ENCODE results near the gene DNAJB13.

DNAJB13 gene

GRCh38 chr11:73940801-73941570, 9.8 kb upstream of the DNAJB13 start:
- Mint-ChIP-seq H3K4me1 (no peaks in the 10 kb centered on the region), H3K27me3 (no peaks in the 10 kb centered on the region), H3K36me3 (peaks cover 12% of the 10 kb centered on the region), H3K4me3 (no peak overlapping the region), H3K9me3 (peaks cover 9% of the 10 kb centered on the region), H3K27ac (no peak overlapping the region)
- DNase-seq (ENCODE audit: low spot score in 2 of 2) (no peak), ATAC-seq (ENCODE audit: low read depth) (no peak)

- Mint-ChIP-seq H3K4me3 (no peak overlapping the region), H3K27me3 (no peaks in the 10 kb centered on the region), H3K36me3 (peaks cover 12% of the 10 kb centered on the region), H3K9me3 (peaks cover 9% of the 10 kb centered on the region), H3K27ac (no peak overlapping the region), H3K4me1 (no peaks in the 10 kb centered on the region)
- DNase-seq (ENCODE audit: low spot score in 2 of 2) (no peak), ATAC-seq (ENCODE audit: low read depth) (no peak)
These were observed 8.8 kb upstream of the DNAJB13 start for GRCh38 chr11:73942010-73942409.

- H3K4me3 Mint-ChIP-seq, result no peak overlapping the region
- no peaks in the 10 kb centered on the region for H3K27me3 Mint-ChIP-seq
- no peak overlapping the region for H3K27ac Mint-ChIP-seq
- no peaks in the 10 kb centered on the region for H3K4me1 Mint-ChIP-seq
- DNase-seq (ENCODE audit: low spot score in 2 of 2) (no peak), ATAC-seq (ENCODE audit: low read depth) (no peak)
- H3K9me3 Mint-ChIP-seq, result peaks cover 5% of the 10 kb centered on the region
- H3K36me3 Mint-ChIP-seq, result peaks cover 7% of the 10 kb centered on the region
These were observed 6.7 kb upstream of the DNAJB13 start for GRCh38 chr11:73944085-73944484.

- ATAC-seq (ENCODE audit: low read depth) (no peak), DNase-seq (ENCODE audit: low spot score in 2 of 2) (no peak)
- Mint-ChIP-seq H3K27ac (no peak overlapping the region), H3K27me3 (no peaks in the 10 kb centered on the region), H3K4me1 (no peaks in the 10 kb centered on the region), H3K36me3 (peaks cover 7% of the 10 kb centered on the region), H3K4me3 (no peak overlapping the region), H3K9me3 (peaks cover 5% of the 10 kb centered on the region)
These were observed 5.9 kb upstream of the DNAJB13 start for GRCh38 chr11:73944901-73945300.

- Mint-ChIP-seq H3K4me3 (no peak overlapping the region), H3K9me3 (peaks cover 5% of the 10 kb centered on the region), H3K4me1 (no peaks in the 10 kb centered on the region), H3K27ac (no peak overlapping the region), H3K36me3 (peaks cover 7% of the 10 kb centered on the region), H3K27me3 (no peaks in the 10 kb centered on the region)
- DNase-seq (ENCODE audit: low spot score in 2 of 2) (no peak), ATAC-seq (ENCODE audit: low read depth) (no peak)
These were observed 5.4 kb upstream of the DNAJB13 start for GRCh38 chr11:73945396-73945795.

GRCh38 chr11:73946798-73947458, 3.9 kb upstream of the DNAJB13 start:
- no peak overlapping the region for H3K4me3 Mint-ChIP-seq
- no peaks in the 10 kb centered on the region for H3K9me3 Mint-ChIP-seq
- H3K27ac Mint-ChIP-seq, result no peak overlapping the region
- H3K27me3 Mint-ChIP-seq, result no peaks in the 10 kb centered on the region
- no peak for ATAC-seq (ENCODE audit: low read depth)
- DNase-seq (ENCODE audit: low spot score in 2 of 2), result no peak
- no peaks in the 10 kb centered on the region for H3K36me3 Mint-ChIP-seq
- no peaks in the 10 kb centered on the region for H3K4me1 Mint-ChIP-seq

- DNase-seq (ENCODE audit: low spot score in 2 of 2) (no peak), ATAC-seq (ENCODE audit: low read depth) (no peak)
- no peak overlapping the region for H3K27ac Mint-ChIP-seq
- no peaks in the 10 kb centered on the region for H3K9me3 Mint-ChIP-seq
- no peaks in the 10 kb centered on the region for H3K27me3 Mint-ChIP-seq
- H3K4me3 Mint-ChIP-seq, result no peak overlapping the region
- no peaks in the 10 kb centered on the region for H3K4me1 Mint-ChIP-seq
- no peaks in the 10 kb centered on the region for H3K36me3 Mint-ChIP-seq
These were observed 1.6 kb upstream of the DNAJB13 start for GRCh38 chr11:73949246-73949645.

GRCh38 chr11:73949912-73950311, 914 bp upstream of the DNAJB13 start:
- no peak for ATAC-seq (ENCODE audit: low read depth)
- H3K4me3 Mint-ChIP-seq, result no peak overlapping the region
- no peaks in the 10 kb centered on the region for H3K9me3 Mint-ChIP-seq
- H3K27ac Mint-ChIP-seq, result no peak overlapping the region
- H3K4me1 Mint-ChIP-seq, result no peaks in the 10 kb centered on the region
- DNase-seq (ENCODE audit: low spot score in 2 of 2), result no peak
- H3K36me3 Mint-ChIP-seq, result no peaks in the 10 kb centered on the region
- no peaks in the 10 kb centered on the region for H3K27me3 Mint-ChIP-seq

GRCh38 chr11:73951797-73952196, 971 bp downstream of the DNAJB13 start:
- H3K4me3 Mint-ChIP-seq, result no peak overlapping the region
- no peaks in the 10 kb centered on the region for H3K9me3 Mint-ChIP-seq
- H3K27me3 Mint-ChIP-seq, result peaks cover 5% of the 10 kb centered on the region
- H3K36me3 Mint-ChIP-seq, result no peaks in the 10 kb centered on the region
- no peaks in the 10 kb centered on the region for H3K4me1 Mint-ChIP-seq
- no peak for ATAC-seq (ENCODE audit: low read depth)
- no peak overlapping the region for H3K27ac Mint-ChIP-seq
- DNase-seq (ENCODE audit: low spot score in 2 of 2), result no peak

GRCh38 chr11:73956876-73957653, 6.2 kb downstream of the DNAJB13 start:
- H3K4me1 Mint-ChIP-seq, result no peaks in the 10 kb centered on the region
- H3K9me3 Mint-ChIP-seq, result no peaks in the 10 kb centered on the region
- H3K27me3 Mint-ChIP-seq, result peaks cover 6% of the 10 kb centered on the region
- no peak overlapping the region for H3K27ac Mint-ChIP-seq
- ATAC-seq (ENCODE audit: low read depth) (no peak), DNase-seq (ENCODE audit: low spot score in 2 of 2) (no peak)
- no peak overlapping the region for H3K4me3 Mint-ChIP-seq
- no peaks in the 10 kb centered on the region for H3K36me3 Mint-ChIP-seq

- DNase-seq (ENCODE audit: low spot score in 2 of 2) (no peak), ATAC-seq (ENCODE audit: low read depth) (no peak)
- Mint-ChIP-seq H3K9me3 (no peaks in the 10 kb centered on the region), H3K36me3 (no peaks in the 10 kb centered on the region), H3K27me3 (peaks cover 7% of the 10 kb centered on the region), H3K27ac (no peak overlapping the region), H3K4me1 (no peaks in the 10 kb centered on the region), H3K4me3 (no peak overlapping the region)
These were observed 7.0 kb downstream of the DNAJB13 start for GRCh38 chr11:73957654-73958361.

- Mint-ChIP-seq H3K27me3 (peaks cover 7% of the 10 kb centered on the region), H3K9me3 (no peaks in the 10 kb centered on the region), H3K27ac (no peak overlapping the region), H3K4me3 (no peak overlapping the region), H3K36me3 (no peaks in the 10 kb centered on the region), H3K4me1 (no peaks in the 10 kb centered on the region)
- DNase-seq (ENCODE audit: low spot score in 2 of 2), result no peak
- no peak for ATAC-seq (ENCODE audit: low read depth)
These were observed 7.8 kb downstream of the DNAJB13 start for GRCh38 chr11:73958521-73959141.

GRCh38 chr11:73961321-73961720, 10.5 kb downstream of the DNAJB13 start:
- Mint-ChIP-seq H3K4me1 (peaks cover 11% of the 10 kb centered on the region), H3K27ac (no peak overlapping the region), H3K4me3 (no peak overlapping the region), H3K27me3 (peaks cover 3% of the 10 kb centered on the region), H3K36me3 (no peaks in the 10 kb centered on the region), H3K9me3 (no peaks in the 10 kb centered on the region)
- ATAC-seq (ENCODE audit: low read depth) (no peak), DNase-seq (ENCODE audit: low spot score in 2 of 2) (no peak)

Measured in memory B cell (primary cell).